Measurements from ENCODE around the gene EI24. TPM values are rescaled to one million over a fixed set of nuclear protein-coding genes. Genes with fewer than 3 reads are reported as not detected.
A peak's percentile ranks its signal among the peaks of the same experiment; 100 is the strongest.

EI24 gene
- total and polyA plus RNA-seq, 2 donors from 2014 or later: 63.3 to 69.1 TPM

DNA sequence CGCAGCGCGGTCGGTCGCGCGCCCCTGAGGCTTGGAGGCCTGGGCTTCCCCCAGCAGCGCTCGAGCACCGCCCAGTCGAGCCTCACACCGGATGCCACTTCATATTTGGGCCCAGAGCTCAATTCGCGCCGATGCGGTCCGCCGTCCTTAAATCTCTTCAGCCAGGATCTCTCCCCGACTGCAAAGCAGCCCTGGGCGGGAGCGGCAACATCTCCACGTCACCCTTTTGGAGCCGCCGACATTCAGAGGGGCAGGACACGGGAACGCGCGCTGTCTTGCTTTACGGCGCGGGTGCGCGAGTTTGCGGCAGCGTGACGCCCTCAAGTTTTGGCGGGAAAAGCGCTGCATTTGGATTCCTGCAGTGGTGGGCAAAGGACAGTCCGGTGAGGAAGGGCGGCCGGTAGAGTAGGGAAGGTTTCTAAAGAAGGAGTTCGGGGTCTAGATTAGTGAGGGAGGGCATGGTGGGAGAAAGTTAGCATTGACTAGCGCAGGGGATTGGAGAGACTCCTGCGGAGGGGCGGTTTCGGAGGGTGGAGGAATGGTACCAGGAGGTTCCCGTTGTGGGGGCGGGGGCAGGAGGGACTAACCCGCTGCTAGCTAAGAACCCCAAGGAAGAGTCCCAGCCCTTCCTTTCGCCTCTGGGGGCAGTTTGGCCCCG, 56.5 kb downstream of the EI24 start:
- no peaks in the 10 kb centered on the region for H3K27me3 ChIP-seq (ENCODE audit: control insufficient read depth, insufficient read depth, low read length)
- peak overlapping the region; percentile 78 to 94 (median 83) for H3K4me3 ChIP-seq (ENCODE audit: low read length in 3 of 3)
- peaks cover 0 to 4% (median 0%) of the 10 kb centered on the region in 3 donors for H3K4me1 ChIP-seq (ENCODE audit: control insufficient read depth in 2 of 3, insufficient read depth in 2 of 3, low read depth in 1 of 3, low read length in 3 of 3)
- H3K9ac ChIP-seq (ENCODE audit: low read length in 3 of 3): peak overlapping the region; percentile 21 to 89 (median 88)
- peaks cover 0 to 5% (median 0%) of the 10 kb centered on the region in 3 donors for H3K36me3 ChIP-seq (ENCODE audit: control insufficient read depth in 2 of 3, insufficient read depth in 3 of 3, low read length in 3 of 3)
- no peak for TF ChIP-seq CTCF (IDR thresholded peaks at IDR 0.05; ENCODE audit: borderline replicate concordance, extremely low read depth, insufficient read depth)
- DNase-seq: peak; percentile 93 to 97 (median 96)
- no peak for FAIRE-seq
- intact Hi-C loops (cut with DNase I): no loop called here
- H3K27ac ChIP-seq (ENCODE audit: low read depth in 2 of 2, low read length in 2 of 2): peak overlapping the region; percentile 94 to 96
- no peaks in the 10 kb centered on the region for H3K9me3 ChIP-seq (ENCODE audit: control insufficient read depth in 2 of 3, insufficient read depth in 1 of 3, low read length in 3 of 3)

- H3K36me3 ChIP-seq (ENCODE audit: control insufficient read depth in 2 of 3, insufficient read depth in 3 of 3, low read length in 3 of 3): peaks cover 0 to 2% (median 0%) of the 10 kb centered on the region in 3 donors
- FAIRE-seq (no peak), DNase-seq (peak in 3 of 5 donors; percentile 78 to 87 (median 84))
- no peak overlapping the region for H3K27ac ChIP-seq (ENCODE audit: low read depth in 2 of 2, low read length in 2 of 2)
- peak overlapping the region in 2 of 3 donors; percentile 88 to 89 for H3K9ac ChIP-seq (ENCODE audit: low read length in 3 of 3)
- TF ChIP-seq CTCF (IDR thresholded peaks at IDR 0.05; ENCODE audit: borderline replicate concordance, extremely low read depth, insufficient read depth): peak; percentile 34
- H3K4me1 ChIP-seq (ENCODE audit: control insufficient read depth in 2 of 3, insufficient read depth in 2 of 3, low read depth in 1 of 3, low read length in 3 of 3): peaks cover 0 to 4% (median 0%) of the 10 kb centered on the region in 3 donors
- H3K9me3 ChIP-seq (ENCODE audit: control insufficient read depth in 2 of 3, insufficient read depth in 1 of 3, low read length in 3 of 3): no peaks in the 10 kb centered on the region
- intact Hi-C loops (cut with DNase I): no loop called here
- H3K4me3 ChIP-seq (ENCODE audit: low read length in 3 of 3): peak overlapping the region; percentile 78 to 94 (median 83)
- no peaks in the 10 kb centered on the region for H3K27me3 ChIP-seq (ENCODE audit: control insufficient read depth, insufficient read depth, low read length)
Measured at GRCh38 chr11:125626288-125626950, 57.1 kb downstream of the EI24 start.

DNA sequence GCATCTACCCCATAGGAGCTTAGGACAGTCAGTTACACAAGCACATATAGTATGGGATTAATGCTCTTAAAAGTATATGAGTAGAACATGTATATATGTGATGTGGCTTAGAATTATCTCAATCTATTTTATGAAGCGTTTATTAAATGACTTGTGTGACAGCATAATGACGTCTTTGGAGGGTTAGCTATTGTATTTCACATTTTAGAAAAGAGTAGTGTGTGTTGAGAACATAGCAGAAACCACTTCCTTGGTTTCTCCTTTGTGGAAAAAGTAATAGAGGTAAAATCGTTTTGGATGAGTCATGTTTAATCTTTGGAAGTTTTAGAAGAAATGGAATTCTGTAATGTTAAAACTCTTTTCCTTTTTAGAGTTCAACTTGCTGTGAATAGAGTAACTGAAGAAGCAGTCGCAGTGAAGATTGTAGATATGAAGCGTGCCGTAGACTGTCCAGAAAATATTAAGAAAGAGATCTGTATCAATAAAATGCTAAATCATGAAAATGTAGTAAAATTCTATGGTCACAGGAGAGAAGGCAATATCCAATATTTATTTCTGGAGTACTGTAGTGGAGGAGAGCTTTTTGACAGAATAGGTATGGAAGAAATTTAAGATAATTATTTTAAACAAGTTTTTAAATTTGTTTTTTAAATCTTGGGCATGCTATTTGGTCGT, 58.1 kb downstream of the EI24 start:
- intact Hi-C loops (cut with DNase I): no loop called here
- H3K4me3 ChIP-seq (ENCODE audit: low read length in 3 of 3): peak overlapping the region; percentile 78 to 94 (median 83)
- no peaks in the 10 kb centered on the region for H3K36me3 ChIP-seq (ENCODE audit: control insufficient read depth in 2 of 3, insufficient read depth in 3 of 3, low read length in 3 of 3)
- DNase-seq: peak in 1 of 5 donors; percentile 2
- peak overlapping the region in 1 of 3 donors; percentile 89 for H3K9ac ChIP-seq (ENCODE audit: low read length in 3 of 3)
- H3K27ac ChIP-seq (ENCODE audit: low read depth in 2 of 2, low read length in 2 of 2): no peak overlapping the region
- peaks cover 0 to 4% (median 0%) of the 10 kb centered on the region in 3 donors for H3K4me1 ChIP-seq (ENCODE audit: control insufficient read depth in 2 of 3, insufficient read depth in 2 of 3, low read depth in 1 of 3, low read length in 3 of 3)
- FAIRE-seq: no peak
- no peak for TF ChIP-seq CTCF (IDR thresholded peaks at IDR 0.05; ENCODE audit: borderline replicate concordance, extremely low read depth, insufficient read depth)
- no peaks in the 10 kb centered on the region for H3K9me3 ChIP-seq (ENCODE audit: control insufficient read depth in 2 of 3, insufficient read depth in 1 of 3, low read length in 3 of 3)
- H3K27me3 ChIP-seq (ENCODE audit: control insufficient read depth, insufficient read depth, low read length): no peaks in the 10 kb centered on the region

Other genes starting within 250 kb of the EI24 start
- 12.5 TPM for gene FEZ1, start 73.2 kb upstream of the EI24 start, total RNA-seq
- gene FEZ1, start 73.2 kb upstream of the EI24 start, polyA plus RNA-seq (ENCODE audit: insufficient read depth, low read depth, low replicate concordance): 17.4 TPM
- 125 TPM for gene STT3A, start 23.4 kb downstream of the EI24 start, total RNA-seq
- 65.0 TPM for gene STT3A, start 23.4 kb downstream of the EI24 start, polyA plus RNA-seq (ENCODE audit: insufficient read depth, low read depth, low replicate concordance)
- gene CHEK1, start 55.7 kb downstream of the EI24 start, total RNA-seq: 4.9 TPM
- gene CHEK1, start 55.7 kb downstream of the EI24 start, polyA plus RNA-seq (ENCODE audit: insufficient read depth, low read depth, low replicate concordance): 4.6 TPM
- not detected for gene ACRV1, start 111.4 kb downstream of the EI24 start, total RNA-seq
- gene ACRV1, start 111.4 kb downstream of the EI24 start, polyA plus RNA-seq (ENCODE audit: insufficient read depth, low read depth, low replicate concordance): not detected
- not detected for gene PATE1, start 176.8 kb downstream of the EI24 start, total RNA-seq
- gene PATE1, start 176.8 kb downstream of the EI24 start, polyA plus RNA-seq (ENCODE audit: insufficient read depth, low read depth, low replicate concordance): not detected
- gene PATE2, start 209.4 kb downstream of the EI24 start, total RNA-seq: not detected
- not detected for gene PATE2, start 209.4 kb downstream of the EI24 start, polyA plus RNA-seq (ENCODE audit: insufficient read depth, low read depth, low replicate concordance)
- gene PATE3, start 218.7 kb downstream of the EI24 start, total RNA-seq: not detected
- not detected for gene PATE3, start 218.7 kb downstream of the EI24 start, polyA plus RNA-seq (ENCODE audit: insufficient read depth, low read depth, low replicate concordance)